ENCODE results near the gene POLG2.
"Not testable (repeated sequence)": the region's sequence is repeated elsewhere in the genome, so short reads cannot be mapped to it uniquely, and the experiment has no call there.

POLG2 gene

GRCh38 chr17:64505340-64506200 lies 8.7 kb upstream of the POLG2 start:
- peak; percentile 19 for DNase-seq

- DNase-seq = no peak
Measured at GRCh38 chr17:64504769-64505339, 8.0 kb upstream of the POLG2 start.

GRCh38 chr17:64503821-64504768 lies 7.2 kb upstream of the POLG2 start:
- no peak for DNase-seq

GRCh38 chr17:64503341-64503740 lies 6.5 kb upstream of the POLG2 start:
- DNase-seq = no peak

GRCh38 chr17:64502809-64503208 lies 6.0 kb upstream of the POLG2 start:
- DNase-seq = no peak

- DNase-seq = no peak
Measured at GRCh38 chr17:64502021-64502420, 5.2 kb upstream of the POLG2 start.

- no peak for DNase-seq
Measured at GRCh38 chr17:64500862-64501765, 4.3 kb upstream of the POLG2 start.

GRCh38 chr17:64500487-64500859 lies 3.6 kb upstream of the POLG2 start:
- DNase-seq = no peak

- no peak for DNase-seq
Measured at GRCh38 chr17:64499805-64500486, 3.1 kb upstream of the POLG2 start.

GRCh38 chr17:64498308-64499203 lies 1.7 kb upstream of the POLG2 start:
- DNase-seq = no peak

GRCh38 chr17:64497565-64498035 lies 746 bp upstream of the POLG2 start:
- no peak for DNase-seq

GRCh38 chr17:64496348-64496785 lies 487 bp downstream of the POLG2 start:
- DNase-seq = no peak

- not testable (repeated sequence) for DNase-seq
Measured at GRCh38 chr17:64495300-64495699, 1.6 kb downstream of the POLG2 start.

GRCh38 chr17:64494121-64494520 lies 2.7 kb downstream of the POLG2 start:
- no peak for DNase-seq

GRCh38 chr17:64492481-64493109 lies 4.3 kb downstream of the POLG2 start:
- no peak for DNase-seq

- DNase-seq = no peak
Measured at GRCh38 chr17:64491994-64492393, 4.9 kb downstream of the POLG2 start.

- no peak for DNase-seq
Measured at GRCh38 chr17:64491034-64491860, 5.6 kb downstream of the POLG2 start.

GRCh38 chr17:64488301-64488700 lies 8.6 kb downstream of the POLG2 start:
- DNase-seq = no peak

GRCh38 chr17:64484380-64484779 lies 12.5 kb downstream of the POLG2 start:
- no peak for DNase-seq

Measured in NCI-H2029 treated with DMSO at 0.1 percent for 48 hours (cell line).